GM18867 (cell line): ENCODE data around the gene FGF3.

Experiments used
- ATAC-seq: cut with Tn5 transposase; IDR thresholded peaks from one replicate; pipeline ENCODE4 v1.9.1; 2021; ENCODE audit warnings: mild to moderate bottlenecking, moderate library complexity; ENCODE audit not compliant: unreplicated experiment

FGF3 gene

GRCh38 chr11:69844396-69844795 is 25.2 kb upstream of the FGF3 start:
- no peak for ATAC-seq

- ATAC-seq: no peak
These were observed 24.3 kb upstream of the FGF3 start for GRCh38 chr11:69843529-69843921.

- no peak for ATAC-seq
These were observed 23.7 kb upstream of the FGF3 start for GRCh38 chr11:69842746-69843528.

GRCh38 chr11:69841859-69842698 is 22.9 kb upstream of the FGF3 start:
- no peak for ATAC-seq

GRCh38 chr11:69841170-69841858 is 22.1 kb upstream of the FGF3 start:
- ATAC-seq: no peak

- no peak for ATAC-seq
These were observed 21.4 kb upstream of the FGF3 start for GRCh38 chr11:69840371-69841169.

GRCh38 chr11:69839516-69839915 is 20.3 kb upstream of the FGF3 start:
- ATAC-seq: no peak

GRCh38 chr11:69837791-69838190 is 18.6 kb upstream of the FGF3 start:
- ATAC-seq: no peak

- no peak for ATAC-seq
These were observed 17.2 kb upstream of the FGF3 start for GRCh38 chr11:69836401-69836800.

GRCh38 chr11:69834811-69835800 is 15.9 kb upstream of the FGF3 start:
- no peak for ATAC-seq

GRCh38 chr11:69834251-69834650 is 15.0 kb upstream of the FGF3 start:
- no peak for ATAC-seq

GRCh38 chr11:69832561-69833413 is 13.6 kb upstream of the FGF3 start:
- no peak for ATAC-seq

- no peak for ATAC-seq
These were observed 12.8 kb upstream of the FGF3 start for GRCh38 chr11:69831985-69832384.

GRCh38 chr11:69830086-69830485 is 10.9 kb upstream of the FGF3 start:
- ATAC-seq: no peak

GRCh38 chr11:69828971-69829344 is 9.7 kb upstream of the FGF3 start:
- no peak for ATAC-seq

GRCh38 chr11:69828276-69828970 is 9.2 kb upstream of the FGF3 start:
- ATAC-seq: no peak

- no peak for ATAC-seq
These were observed 7.6 kb upstream of the FGF3 start for GRCh38 chr11:69826773-69827172.

- no peak for ATAC-seq
These were observed 6.7 kb upstream of the FGF3 start for GRCh38 chr11:69825941-69826340.
